A673 (cell line): Measurements from ENCODE around the gene HMX2. TPM values are rescaled to one million over a fixed set of nuclear protein-coding genes. Genes with fewer than 3 reads are reported as not detected.

ENCODE experiments used
- BruUV-seq: library from RNA; stranded (reverse); fragments of 400-500 nt; replicated peaks from 2 replicates; lab custom pipeline; 2021; lab: Mats Ljungman, UMichigan
- CTCF ChIA-PET: fragments of 300-600 bp; sonication (Branson Sonifier 250); formaldehyde crosslinking; loops from one replicate; lab custom pipeline; 2022; ENCODE audit warnings: antibody characterized with exemption; lab: Charles Lee
- POLR2A ChIA-PET: fragments of 300-600 bp; sonication (Branson Sonifier 250); formaldehyde crosslinking; loops from one replicate; lab custom pipeline; 2022; ENCODE audit warnings: antibody characterized with exemption; ENCODE audit not compliant: low non-redundant PET; lab: Charles Lee
- DNase-seq: peaks from one replicate; pipeline ENCODE4 v3.0.0-alpha.2; 2015; ENCODE audit warnings: low spot score
- H3K27ac ChIP-seq: fragments of 200-600 bp; sonication (generic); 2 replicates; pipeline ENCODE4 v1.5.1; 2016; ENCODE audit warnings: mixed run types, low read depth, mild to moderate bottlenecking, mixed read lengths, antibody characterized with exemption, low read length; ENCODE audit not compliant: poor library complexity, severe bottlenecking
- H3K27me3 ChIP-seq: fragments of 200-600 bp; sonication (generic); replicated peaks from 2 replicates; pipeline ENCODE4 v1.6.1; 2017; ENCODE audit warnings: mixed run types, low read depth, mild to moderate bottlenecking, mixed read lengths, antibody characterized with exemption, low read length; ENCODE audit not compliant: insufficient read depth, poor library complexity
- H3K36me3 ChIP-seq: fragments of 200-600 bp; sonication (generic); 2 replicates; pipeline ENCODE4 v1.6.1; 2016; ENCODE audit warnings: mixed run types, mild to moderate bottlenecking, mixed read lengths, antibody characterized with exemption, low read length; ENCODE audit not compliant: insufficient read depth, poor library complexity, severe bottlenecking
- H3K4me1 ChIP-seq: fragments of 200-600 bp; sonication (generic); 2 replicates; pipeline ENCODE4 v1.6.1; 2017; ENCODE audit warnings: mixed run types, mild to moderate bottlenecking, mixed read lengths, antibody characterized with exemption, low read length; ENCODE audit not compliant: insufficient read depth, poor library complexity, severe bottlenecking
- H3K4me3 ChIP-seq: fragments of 200-600 bp; sonication (generic); 2 replicates; pipeline ENCODE4 v1.5.1; 2016; ENCODE audit warnings: low read depth, mixed run types, mild to moderate bottlenecking, mixed read lengths, low read length; ENCODE audit not compliant: poor library complexity, severe bottlenecking
- H3K9me3 ChIP-seq: fragments of 200-600 bp; sonication (generic); 2 replicates; pipeline ENCODE4 v1.6.1; 2016; ENCODE audit warnings: mixed run types, low read depth, mild to moderate bottlenecking, mixed read lengths, antibody characterized with exemption, low read length; ENCODE audit not compliant: poor library complexity, severe bottlenecking
- EZH2 ChIP-seq: fragments of 200-600 bp; sonication (generic); IDR thresholded peaks from 2 replicates; pipeline ENCODE4 v1.6.1; 2017; ENCODE audit warnings: borderline replicate concordance, low read depth, mild to moderate bottlenecking, mixed read lengths, antibody characterized with exemption, low read length; ENCODE audit not compliant: poor library complexity, severe bottlenecking
- intact Hi-C: fragments of 100-400 bp; cut with micrococcal nuclease; formaldehyde crosslinking; loops from one replicate; pipeline ENCODE4 v1.10.0; 2022; ENCODE audit not compliant: unreplicated experiment
- total RNA-seq: library from RNA; stranded (reverse); gene quantifications from 2 replicates; pipeline ENCODE4 v1.2.3, GENCODE V29; 2021
- TF ChIP-seq, protein P1 (sequence below): fragments of 300-800, 200-600 bp; sonication (generic); conservative IDR thresholded peaks from 2 replicates; pipeline ENCODE4 v1.5.1; 2017; ENCODE audit warnings: low read depth, mild to moderate bottlenecking, antibody characterized with exemption, low read length, moderate library complexity, mixed read lengths

The HMX2 gene
- total RNA-seq, 1 experiment from 2014 or later = not detected

DNA sequence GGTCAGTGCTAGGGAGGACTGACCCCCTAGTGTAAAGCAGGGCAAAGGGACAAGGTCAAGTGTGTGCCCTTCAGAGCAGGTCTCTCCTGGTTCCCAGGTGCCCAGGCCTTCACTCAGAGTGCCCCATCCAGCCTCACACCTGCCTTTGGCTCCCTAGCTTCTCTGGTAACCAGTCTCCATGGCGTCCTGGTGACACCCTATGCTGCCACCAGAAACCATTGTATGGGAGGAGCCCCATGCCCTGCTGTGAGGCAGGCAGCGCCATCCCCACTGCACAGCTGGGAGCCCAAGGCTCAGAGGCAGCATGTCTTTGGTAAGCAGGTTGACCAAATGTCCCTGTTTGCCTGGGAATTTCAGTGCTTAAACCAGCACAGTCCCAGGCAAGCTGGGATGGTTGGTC lies 45.3 kb upstream of the HMX2 start:
- Histone ChIP-seq H3K27ac (no peak overlapping the region), H3K9me3 (no peaks in the 10 kb centered on the region), H3K4me1 (no peaks in the 10 kb centered on the region), H3K4me3 (no peak overlapping the region), H3K36me3 (no peaks in the 10 kb centered on the region), H3K27me3 (peaks cover 24% of the 10 kb centered on the region)
- no TSS peak for BruUV-seq
- DNase-seq = no peak
- no peak for TF ChIP-seq EZH2
- TF ChIP-seq, protein P1, sequence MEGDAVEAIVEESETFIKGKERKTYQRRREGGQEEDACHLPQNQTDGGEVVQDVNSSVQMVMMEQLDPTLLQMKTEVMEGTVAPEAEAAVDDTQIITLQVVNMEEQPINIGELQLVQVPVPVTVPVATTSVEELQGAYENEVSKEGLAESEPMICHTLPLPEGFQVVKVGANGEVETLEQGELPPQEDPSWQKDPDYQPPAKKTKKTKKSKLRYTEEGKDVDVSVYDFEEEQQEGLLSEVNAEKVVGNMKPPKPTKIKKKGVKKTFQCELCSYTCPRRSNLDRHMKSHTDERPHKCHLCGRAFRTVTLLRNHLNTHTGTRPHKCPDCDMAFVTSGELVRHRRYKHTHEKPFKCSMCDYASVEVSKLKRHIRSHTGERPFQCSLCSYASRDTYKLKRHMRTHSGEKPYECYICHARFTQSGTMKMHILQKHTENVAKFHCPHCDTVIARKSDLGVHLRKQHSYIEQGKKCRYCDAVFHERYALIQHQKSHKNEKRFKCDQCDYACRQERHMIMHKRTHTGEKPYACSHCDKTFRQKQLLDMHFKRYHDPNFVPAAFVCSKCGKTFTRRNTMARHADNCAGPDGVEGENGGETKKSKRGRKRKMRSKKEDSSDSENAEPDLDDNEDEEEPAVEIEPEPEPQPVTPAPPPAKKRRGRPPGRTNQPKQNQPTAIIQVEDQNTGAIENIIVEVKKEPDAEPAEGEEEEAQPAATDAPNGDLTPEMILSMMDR = no peak
- ChIA-PET POLR2A (no interaction called here), CTCF (no interaction called here)
- intact Hi-C loops = no loop called here

DNA sequence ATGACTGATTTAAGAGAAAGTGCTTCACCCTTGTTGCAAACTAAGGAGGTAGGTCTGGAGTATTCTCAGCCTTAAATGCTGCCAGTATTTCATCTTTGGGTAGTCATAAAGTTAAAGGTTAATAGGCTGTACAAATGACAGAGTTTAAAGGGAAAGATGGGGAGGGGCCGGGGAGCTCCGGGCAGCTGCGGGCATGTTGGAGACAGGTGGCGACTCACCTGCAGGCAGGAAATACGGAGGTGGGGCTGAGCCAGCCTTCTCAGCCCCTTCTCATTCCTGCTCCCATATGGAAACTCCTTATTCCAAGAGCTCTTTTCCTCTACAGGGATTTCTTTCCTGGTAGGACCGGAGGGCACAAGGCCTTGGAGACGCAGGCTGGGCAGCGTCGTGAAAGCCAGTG lies 44.0 kb upstream of the HMX2 start:
- CTCF ChIA-PET = no interaction called here
- BruUV-seq = no TSS peak
- H3K27me3 ChIP-seq = peaks cover 16% of the 10 kb centered on the region
- no peak for DNase-seq
- intact Hi-C loops = no loop called here
- H3K4me1 ChIP-seq = no peaks in the 10 kb centered on the region
- TF ChIP-seq, protein P1 = no peak
- no peak for TF ChIP-seq EZH2
- no peaks in the 10 kb centered on the region for H3K36me3 ChIP-seq
- H3K4me3 ChIP-seq = no peak overlapping the region
- H3K9me3 ChIP-seq = no peaks in the 10 kb centered on the region
- POLR2A ChIA-PET = no interaction called here
- H3K27ac ChIP-seq = no peak overlapping the region

DNA sequence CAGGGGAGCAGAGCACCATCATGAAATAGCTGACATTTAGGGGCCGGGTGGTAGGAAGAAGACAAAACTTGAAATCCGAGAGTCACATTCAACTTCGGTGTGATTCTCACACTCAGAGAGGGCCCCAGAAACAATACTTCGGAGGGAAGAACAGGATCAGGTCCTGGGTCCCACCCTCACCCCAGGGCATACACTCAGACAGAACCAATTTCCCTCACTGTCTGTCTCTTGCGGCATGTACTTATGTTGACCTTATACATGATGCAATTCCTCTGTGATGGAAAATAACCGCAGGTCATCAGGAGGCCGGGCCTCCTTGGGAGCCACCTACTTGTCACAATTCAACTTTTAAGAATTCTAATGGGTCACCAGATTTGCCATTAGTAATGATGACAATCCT lies 38.5 kb upstream of the HMX2 start:
- no TSS peak for BruUV-seq
- H3K27me3 ChIP-seq = peaks cover 43% of the 10 kb centered on the region
- CTCF ChIA-PET = no interaction called here
- intact Hi-C loops = no loop called here
- no peak overlapping the region for H3K4me3 ChIP-seq
- no peak for DNase-seq
- no peaks in the 10 kb centered on the region for H3K4me1 ChIP-seq
- H3K9me3 ChIP-seq = no peaks in the 10 kb centered on the region
- H3K27ac ChIP-seq = no peak overlapping the region
- POLR2A ChIA-PET = no interaction called here
- no peaks in the 10 kb centered on the region for H3K36me3 ChIP-seq
- no peak for TF ChIP-seq EZH2
